Muscle of arm (tissue), 12 donors: ENCODE data around the gene ELP5. TPM values are rescaled to one million over a fixed set of nuclear protein-coding genes. Genes with fewer than 3 reads are reported as not detected.
A peak's percentile ranks its signal among the peaks of the same experiment; 100 is the strongest.

Experiments used
- DNase-seq: peaks from one replicate; pipeline ENCODE4 v3.0.0-alpha.2; 2013
- polyA plus RNA-seq, 12 donors: library from polyadenylated mRNA; unstranded; fragments of 120-200 nt; gene quantifications; one replicate each; pipeline ENCODE4 v1.2.1, GENCODE V29; 2013; ENCODE audit not compliant: insufficient read length in 12 of 12

Gene ELP5
- polyA plus RNA-seq, 12 donors = 32.1 to 70.1 (median 38.0) TPM; not detected in 1

GRCh38 chr17:7216242-7217112 lies 35.5 kb upstream of the ELP5 start:
- DNase-seq = no peak

GRCh38 chr17:7217113-7217987 lies 34.7 kb upstream of the ELP5 start:
- peak; percentile 89 for DNase-seq

GRCh38 chr17:7218166-7218565 lies 33.8 kb upstream of the ELP5 start:
- no peak for DNase-seq

- DNase-seq = no peak
Observed at GRCh38 chr17:7218758-7219157, 33.3 kb upstream of the ELP5 start.

- DNase-seq = no peak
Observed at GRCh38 chr17:7219229-7219811, 32.7 kb upstream of the ELP5 start.

- DNase-seq = peak; percentile 92
Observed at GRCh38 chr17:7219812-7220592, 32.0 kb upstream of the ELP5 start, which contains the start of the genes ACADVL and DLG4. ACADVL (plus strand) TSS chr17:7219938; CDS start chr17:7219985, 47 bp downstream. DLG4 (minus strand) TSS chr17:7219836.

- no peak for DNase-seq
Observed at GRCh38 chr17:7220593-7221277, 31.3 kb upstream of the ELP5 start.

GRCh38 chr17:7221278-7222092 lies 30.5 kb upstream of the ELP5 start:
- no peak for DNase-seq

- no peak for DNase-seq
Observed at GRCh38 chr17:7222093-7222971, 29.7 kb upstream of the ELP5 start.

- no peak for DNase-seq
Observed at GRCh38 chr17:7222972-7223292, 29.1 kb upstream of the ELP5 start.

- no peak for DNase-seq
Observed at GRCh38 chr17:7223375-7223774, 28.6 kb upstream of the ELP5 start.

GRCh38 chr17:7224110-7224509 lies 27.9 kb upstream of the ELP5 start:
- no peak for DNase-seq

GRCh38 chr17:7224661-7225111 lies 27.3 kb upstream of the ELP5 start:
- DNase-seq = no peak

GRCh38 chr17:7225711-7226331 lies 26.2 kb upstream of the ELP5 start:
- no peak for DNase-seq

GRCh38 chr17:7226721-7227710 lies 25.0 kb upstream of the ELP5 start:
- DNase-seq = no peak

- no peak for DNase-seq
Observed at GRCh38 chr17:7228920-7229319, 23.1 kb upstream of the ELP5 start.

GRCh38 chr17:7229504-7229903 lies 22.5 kb upstream of the ELP5 start:
- no peak for DNase-seq
